ENCODE measurements around the gene PRKCZ.

The PRKCZ gene

GRCh38 chr1:2049718-2050431, at the start of gene PRKCZ:
Gene PRKCZ (plus strand): TSS chr1:2050411. CDS start chr1:2050631, 220 bp downstream.
- DNase-seq = peak; percentile 1 to 11

- no peak for DNase-seq
Observed at GRCh38 chr1:2000432-2000831, 49.8 kb upstream of the PRKCZ start.

- no peak for DNase-seq
Observed at GRCh38 chr1:2000850-2001249, 49.4 kb upstream of the PRKCZ start.

- DNase-seq = no peak
Observed at GRCh38 chr1:2001773-2002411, 48.3 kb upstream of the PRKCZ start.

- DNase-seq = peak in 1 of 2 donors; percentile 2
Observed at GRCh38 chr1:2003541-2004131, 46.6 kb upstream of the PRKCZ start, which contains the start of gene CFAP74. Gene CFAP74 (minus strand): TSS chr1:2003786. CDS start chr1:1990956, 12,830 bp downstream.

- DNase-seq = no peak
Observed at GRCh38 chr1:2004856-2005255, 45.4 kb upstream of the PRKCZ start.

- DNase-seq = no peak
Observed at GRCh38 chr1:2009101-2010053, 40.8 kb upstream of the PRKCZ start.

- DNase-seq = no peak
Observed at GRCh38 chr1:2014181-2014580, 36.0 kb upstream of the PRKCZ start.

GRCh38 chr1:2014741-2015735, 35.2 kb upstream of the PRKCZ start:
- DNase-seq = no peak

GRCh38 chr1:2016123-2016522, 34.1 kb upstream of the PRKCZ start:
- DNase-seq = no peak

GRCh38 chr1:2018217-2019171, 31.7 kb upstream of the PRKCZ start:
- no peak for DNase-seq

GRCh38 chr1:2019172-2019543, 31.1 kb upstream of the PRKCZ start, which contains the start of gene GABRD:
Gene GABRD (plus strand): TSS chr1:2019345. CDS start chr1:2019424, 79 bp downstream.
- DNase-seq = no peak

GRCh38 chr1:2019571-2020309, 30.5 kb upstream of the PRKCZ start:
- no peak for DNase-seq

GRCh38 chr1:2020310-2020655, 29.9 kb upstream of the PRKCZ start:
- DNase-seq = no peak

GRCh38 chr1:2021550-2021949, 28.7 kb upstream of the PRKCZ start:
- DNase-seq = no peak

- no peak for DNase-seq
Observed at GRCh38 chr1:2022063-2022770, 28.0 kb upstream of the PRKCZ start.

GRCh38 chr1:2023187-2023586, 27.0 kb upstream of the PRKCZ start:
- DNase-seq = no peak

GRCh38 chr1:2024451-2024850, 25.8 kb upstream of the PRKCZ start:
- DNase-seq = no peak

- DNase-seq = no peak
Observed at GRCh38 chr1:2024887-2025286, 25.3 kb upstream of the PRKCZ start.

All from inflammatory macrophage treated with lipopolysaccharide for 1 hour (primary cell).